NB4 (cell line): ENCODE data around the gene ALKBH8.

Source experiments
- POLR2A ChIP-seq: IDR thresholded peaks from 2 replicates; pipeline ENCODE4 v1.6.1; 2011; ENCODE audit warnings: mild to moderate bottlenecking; ENCODE audit not compliant: insufficient read length; ENCODE audit errors: extremely low read depth
- TF ChIP-seq, protein P1 (sequence below): IDR thresholded peaks from one replicate; pipeline ENCODE4 v1.5.1; 2012; ENCODE audit warnings: low read depth, low read length
- TF ChIP-seq, protein P2 (sequence below): IDR thresholded peaks from 2 replicates; pipeline ENCODE4 v1.6.1; 2011; ENCODE audit warnings: low read depth, low read length

DNA sequence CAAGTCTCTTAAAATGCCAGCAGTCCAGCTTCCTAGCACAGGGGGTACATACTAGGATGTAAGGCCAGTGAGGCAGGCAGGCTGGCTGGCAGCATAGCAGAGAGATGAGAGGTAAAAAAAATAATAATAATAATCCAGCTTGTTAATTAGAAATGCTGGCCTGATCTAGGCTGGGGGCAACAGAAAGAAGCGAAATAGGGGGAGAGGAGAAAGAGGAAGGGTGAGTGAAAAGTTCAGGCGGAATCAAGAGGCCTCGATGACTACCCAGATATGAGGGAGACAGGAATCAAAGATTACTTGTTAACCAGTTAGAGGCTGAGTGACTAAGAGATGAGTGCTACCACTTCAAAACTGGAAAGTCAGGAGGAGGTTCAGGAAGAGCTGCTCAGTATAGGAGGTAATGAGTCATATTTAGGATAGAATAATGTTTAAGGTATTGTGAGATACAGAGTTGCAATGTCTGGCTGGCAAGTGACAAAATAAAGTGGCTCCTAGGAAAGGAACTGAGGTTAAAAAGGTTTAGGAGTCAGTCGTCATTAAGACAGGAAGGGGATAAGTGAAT lies 2.8 kb downstream of the ALKBH8 start:
- TF ChIP-seq, protein P1, sequence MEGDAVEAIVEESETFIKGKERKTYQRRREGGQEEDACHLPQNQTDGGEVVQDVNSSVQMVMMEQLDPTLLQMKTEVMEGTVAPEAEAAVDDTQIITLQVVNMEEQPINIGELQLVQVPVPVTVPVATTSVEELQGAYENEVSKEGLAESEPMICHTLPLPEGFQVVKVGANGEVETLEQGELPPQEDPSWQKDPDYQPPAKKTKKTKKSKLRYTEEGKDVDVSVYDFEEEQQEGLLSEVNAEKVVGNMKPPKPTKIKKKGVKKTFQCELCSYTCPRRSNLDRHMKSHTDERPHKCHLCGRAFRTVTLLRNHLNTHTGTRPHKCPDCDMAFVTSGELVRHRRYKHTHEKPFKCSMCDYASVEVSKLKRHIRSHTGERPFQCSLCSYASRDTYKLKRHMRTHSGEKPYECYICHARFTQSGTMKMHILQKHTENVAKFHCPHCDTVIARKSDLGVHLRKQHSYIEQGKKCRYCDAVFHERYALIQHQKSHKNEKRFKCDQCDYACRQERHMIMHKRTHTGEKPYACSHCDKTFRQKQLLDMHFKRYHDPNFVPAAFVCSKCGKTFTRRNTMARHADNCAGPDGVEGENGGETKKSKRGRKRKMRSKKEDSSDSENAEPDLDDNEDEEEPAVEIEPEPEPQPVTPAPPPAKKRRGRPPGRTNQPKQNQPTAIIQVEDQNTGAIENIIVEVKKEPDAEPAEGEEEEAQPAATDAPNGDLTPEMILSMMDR, result no peak
- no peak for TF ChIP-seq POLR2A
- TF ChIP-seq, protein P2, sequence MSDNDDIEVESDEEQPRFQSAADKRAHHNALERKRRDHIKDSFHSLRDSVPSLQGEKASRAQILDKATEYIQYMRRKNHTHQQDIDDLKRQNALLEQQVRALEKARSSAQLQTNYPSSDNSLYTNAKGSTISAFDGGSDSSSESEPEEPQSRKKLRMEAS, result no peak
